K562 (cell line): ENCODE measurements around the gene SNX9. TPM values are rescaled to one million over a fixed set of nuclear protein-coding genes. Genes with fewer than 3 reads are reported as not detected.

Source experiments
- CREB3L1 ChIP-seq: fragments of 450-650 bp; IDR thresholded peaks from 2 replicates; pipeline ENCODE4 v1.6.1; 2014; ENCODE audit warnings: low read depth, mild to moderate bottlenecking, moderate library complexity, borderline replicate concordance
- FIP1L1 ChIP-seq: fragments of 200-400 bp; formaldehyde crosslinking; IDR thresholded peaks from 2 replicates; pipeline ENCODE4 v1.6.1; 2018; ENCODE audit warnings: mild to moderate bottlenecking, low read depth, low read length; ENCODE audit not compliant: poor library complexity, severe bottlenecking
- FOSL1 ChIP-seq: fragments of 200-800 bp; sonication (Bioruptor generic); conservative IDR thresholded peaks from 2 replicates; pipeline ENCODE4 v1.6.1; 2016; ENCODE audit warnings: missing genetic modification characterization, missing compliant biosample characterization
- NRF1 ChIP-seq, 2 experiments: fragments of 450-650 bp; IDR thresholded peaks in 1 of 2; conservative IDR thresholded peaks in 1 of 2; 2 replicates each; pipeline ENCODE4 v1.6.1; 2014; ENCODE audit warnings: mild to moderate bottlenecking in 2 of 2
- RREB1 ChIP-seq: fragments of 250-450 bp; sonication (Bioruptor Pico); IDR thresholded peaks from 2 replicates; pipeline ENCODE4 v1.4.0; 2020
- SETDB1 ChIP-seq: IDR thresholded peaks from one replicate; pipeline ENCODE4 v1.6.1; 2012; ENCODE audit warnings: low read length, control low read depth, inconsistent platforms
- SLC30A9 ChIP-seq: fragments of 250-450 bp; sonication (Bioruptor Pico); IDR thresholded peaks from 2 replicates; pipeline ENCODE4 v1.8.0; 2022; ENCODE audit warnings: mild to moderate bottlenecking, moderate library complexity
- SMARCB1 ChIP-seq: IDR thresholded peaks from 2 replicates; pipeline ENCODE4 v1.6.1; 2011; ENCODE audit warnings: improper control_type of control experiment, low read depth; ENCODE audit not compliant: insufficient read length
- ZBTB40 ChIP-seq, 2 experiments: fragments of 450-650 bp in 1 of 2; sonication (generic) in 1 of 2; formaldehyde crosslinking in 1 of 2; IDR thresholded peaks; 2 replicates each; pipeline versions ENCODE4 v1.7.1 to v1.9.0; 2016 to 2022; ENCODE audit warnings: inconsistent platforms in 1 of 2, mild to moderate bottlenecking in 1 of 2, missing genetic modification reagents in 1 of 2
- ZNF561 ChIP-seq: fragments of 450-650 bp; formaldehyde crosslinking; conservative IDR thresholded peaks from 2 replicates; pipeline ENCODE4 v1.4.0; 2020; ENCODE audit warnings: mild to moderate bottlenecking, moderate library complexity
- ZNF766 ChIP-seq: fragments of 200-800 bp; sonication (Bioruptor generic); conservative IDR thresholded peaks from 2 replicates; pipeline ENCODE4 v1.6.1; 2016; ENCODE audit warnings: missing genetic modification characterization, missing compliant biosample characterization
- polyA plus RNA-seq, 8 experiments: library from polyadenylated mRNA; depleted of rRNA in 4 of 8; stranded (reverse) in 5 of 8; unstranded in 3 of 8; fragments of >200 nt; fragmentation: Nextera tagmentation in 2 of 8; fragmentation: Illumina TruSeq in 1 of 8; extraction: Ambion mirVana in 2 of 8; extraction: Trizol in 1 of 8; gene quantifications; 2 replicates each; pipeline versions ENCODE4 v1.2.1 to v1.2.3, GENCODE V29; 2011 to 2014; ENCODE audit warnings: inconsistent platforms in 1 of 8, missing spikeins in 1 of 8
- total RNA-seq, 7 experiments: library from RNA; depleted of rRNA in 6 of 7; stranded (reverse); fragments of >200 nt in 6 of 7; fragmentation: Illumina TruSeq in 2 of 7; extraction: Trizol in 2 of 7; gene quantifications; 2 replicates each; pipeline versions ENCODE4 v1.2.1 to v1.2.3, GENCODE V29; 2011 to 2021; ENCODE audit warnings: low replicate concordance in 1 of 7

Gene SNX9
- total and polyA plus RNA-seq, 9 of the 15 experiments (the other 6 are each of a cell fraction or from before 2014, with no cell fraction given): 6.0 to 81.7 (median 57.1) TPM

- 0 out of 2 replicates have a peak, but pooled peaks have one; percentile 29 for TF ChIP-seq ZBTB40 (IDR thresholded peaks at IDR 0.05)
- no peak for TF ChIP-seq ZBTB40 (CRISPR knock-in tag; IDR thresholded peaks at IDR 0.05)
- TF ChIP-seq ZNF766 (CRISPR knock-in tag): no peak
- TF ChIP-seq CREB3L1: no peak; the same call in 1 of the 2 replicates
- no peak for TF ChIP-seq SETDB1
- TF ChIP-seq SLC30A9 (CRISPR knock-in tag): no peak
- 0 out of 2 replicates have a peak, but pooled peaks have one; percentile 4 for TF ChIP-seq RREB1 (CRISPR knock-in tag)
- TF ChIP-seq NRF1 (conservative IDR thresholded peaks at IDR 0.05 in 1 of 2, IDR thresholded peaks at IDR 0.05 in 1 of 2): no peak
- no peak for TF ChIP-seq FOSL1 (tag)
- TF ChIP-seq FIP1L1: no peak
- TF ChIP-seq ZNF561: no peak
- TF ChIP-seq SMARCB1: no peak
These were observed 159.1 kb downstream of the SNX9 start (continued) for GRCh38 chr6:157982102-157982562.
